ENCODE measurements around the gene DENND10.
A peak's percentile ranks its signal among the peaks of the same experiment; 100 is the strongest.
"Not testable (repeated sequence)": the region's sequence is repeated elsewhere in the genome, so short reads cannot be mapped to it uniquely, and the experiment has no call there.

Gene DENND10

GRCh38 chr10:119100434-119101238, 3.3 kb upstream of the DENND10 start:
- DNase-seq, result peak; percentile 51

- no peak for DNase-seq
Observed at GRCh38 chr10:119101366-119102098, 2.4 kb upstream of the DENND10 start.

- no peak for DNase-seq
Observed at GRCh38 chr10:119103241-119103902, 541 bp upstream of the DENND10 start.

GRCh38 chr10:119104654-119105015, 722 bp downstream of the DENND10 start:
- peak; percentile 40 for DNase-seq

GRCh38 chr10:119105155-119105554, 1.2 kb downstream of the DENND10 start:
- DNase-seq, result no peak

- not testable (repeated sequence) for DNase-seq
Observed at GRCh38 chr10:119105899-119106298, 2.0 kb downstream of the DENND10 start.

GRCh38 chr10:119107106-119107505, 3.2 kb downstream of the DENND10 start:
- not testable (repeated sequence) for DNase-seq

- not testable (repeated sequence) for DNase-seq
Observed at GRCh38 chr10:119107771-119108170, 3.9 kb downstream of the DENND10 start.

GRCh38 chr10:119112056-119112455, 8.1 kb downstream of the DENND10 start:
- DNase-seq, result no peak

GRCh38 chr10:119113751-119114732, 10.1 kb downstream of the DENND10 start:
- no peak for DNase-seq

- no peak for DNase-seq
Observed at GRCh38 chr10:119115926-119116325, 12.0 kb downstream of the DENND10 start.

- no peak for DNase-seq
Observed at GRCh38 chr10:119116326-119116951, 12.5 kb downstream of the DENND10 start.

GRCh38 chr10:119118231-119118630, 14.3 kb downstream of the DENND10 start:
- DNase-seq, result no peak

- DNase-seq, result no peak
Observed at GRCh38 chr10:119119400-119119799, 15.5 kb downstream of the DENND10 start.

GRCh38 chr10:119120413-119120867, 16.5 kb downstream of the DENND10 start:
- DNase-seq, result peak; percentile 59

GRCh38 chr10:119120875-119121274, 17.0 kb downstream of the DENND10 start:
- DNase-seq, result no peak

- DNase-seq, result no peak
Observed at GRCh38 chr10:119125942-119126341, 22.0 kb downstream of the DENND10 start.

GRCh38 chr10:119129721-119130120, 25.8 kb downstream of the DENND10 start:
- DNase-seq, result no peak

- DNase-seq, result peak; percentile 96
Observed at GRCh38 chr10:119131512-119132240, 27.8 kb downstream of the DENND10 start.

GRCh38 chr10:119132521-119133345, 28.8 kb downstream of the DENND10 start:
- no peak for DNase-seq
